HPDE6-E6E7 (cell line): Measurements from ENCODE around the gene MAD1L1.
"Not testable (repeated sequence)": the region's sequence is repeated elsewhere in the genome, so short reads cannot be mapped to it uniquely, and the experiment has no call there.

Source experiments
- DNase-seq: peaks from one replicate; pipeline ENCODE4 v3.0.0; 2011; ENCODE audit warnings: missing footprints; ENCODE audit errors: extremely low spot score

The MAD1L1 gene

GRCh38 chr7:1987591-1988532 is 244.9 kb downstream of the MAD1L1 start:
- DNase-seq = no peak

GRCh38 chr7:1987084-1987535 is 245.6 kb downstream of the MAD1L1 start:
- no peak for DNase-seq

GRCh38 chr7:1986366-1987083 is 246.2 kb downstream of the MAD1L1 start:
- DNase-seq = no peak

- DNase-seq = no peak
These were observed 246.8 kb downstream of the MAD1L1 start for GRCh38 chr7:1985936-1986335.

- DNase-seq = no peak
These were observed 247.7 kb downstream of the MAD1L1 start for GRCh38 chr7:1985042-1985441.

- no peak for DNase-seq
These were observed 250.9 kb downstream of the MAD1L1 start for GRCh38 chr7:1981878-1982230.

GRCh38 chr7:1981201-1981877 is 251.4 kb downstream of the MAD1L1 start:
- no peak for DNase-seq

GRCh38 chr7:1979591-1980560 is 252.9 kb downstream of the MAD1L1 start:
- DNase-seq = no peak

GRCh38 chr7:1978656-1979590 is 253.8 kb downstream of the MAD1L1 start:
- DNase-seq = no peak

GRCh38 chr7:1977876-1978441 is 254.8 kb downstream of the MAD1L1 start:
- DNase-seq = no peak

GRCh38 chr7:1977059-1977875 is 255.5 kb downstream of the MAD1L1 start:
- no peak for DNase-seq

- DNase-seq = not testable (repeated sequence)
These were observed 256.2 kb downstream of the MAD1L1 start for GRCh38 chr7:1976521-1976920.

- no peak for DNase-seq
These were observed 257.2 kb downstream of the MAD1L1 start for GRCh38 chr7:1975581-1975980.

GRCh38 chr7:1975179-1975578 is 257.6 kb downstream of the MAD1L1 start:
- DNase-seq = no peak

- no peak for DNase-seq
These were observed 258.2 kb downstream of the MAD1L1 start for GRCh38 chr7:1974290-1975101.

GRCh38 chr7:1973321-1974251 is 259.2 kb downstream of the MAD1L1 start:
- DNase-seq = no peak

GRCh38 chr7:1972744-1973143 is 260.0 kb downstream of the MAD1L1 start:
- no peak for DNase-seq
